ENCODE results near the gene RAB36.

RAB36 gene

DNA sequence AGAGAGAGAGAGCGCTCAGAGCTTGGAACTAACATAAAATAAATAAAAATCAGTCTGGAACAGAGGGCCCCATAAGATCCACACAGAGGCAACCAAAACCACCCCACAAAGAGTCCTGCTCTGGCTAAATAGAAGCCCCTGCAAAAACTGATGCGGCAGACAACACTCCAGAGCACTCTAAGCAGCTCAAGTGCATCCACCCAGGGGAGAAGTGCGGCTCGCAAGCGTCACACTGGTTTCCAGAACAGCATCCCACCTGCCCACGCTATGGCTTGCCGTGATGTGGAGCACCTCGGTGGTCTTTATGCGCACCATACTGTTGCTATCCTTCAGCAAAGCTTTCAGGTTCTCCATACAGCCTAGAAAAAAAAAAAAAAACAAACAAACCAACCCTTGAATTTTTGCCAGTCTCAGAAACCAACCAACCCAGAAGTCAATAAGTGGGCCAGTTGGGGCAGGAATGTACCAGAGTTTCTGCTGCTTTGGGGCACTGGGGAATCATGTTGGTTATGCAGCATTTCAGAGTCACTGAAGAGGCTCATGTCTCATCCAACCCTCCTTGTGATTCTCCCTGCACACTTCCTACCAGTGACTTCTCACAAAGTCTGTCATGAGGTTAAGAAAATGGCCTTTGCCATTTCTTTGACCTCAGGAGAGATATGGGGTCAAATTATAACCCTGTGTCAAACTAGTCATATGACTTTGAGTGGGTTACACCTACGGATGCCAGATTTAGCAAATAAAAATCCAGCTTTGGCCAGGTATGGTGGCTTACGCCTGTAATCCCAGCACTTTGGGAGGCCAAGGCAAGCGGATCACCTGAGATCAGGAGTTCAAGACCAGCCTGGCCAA lies 6.5 kb upstream of the RAB36 start:
- DNase-seq, result no peak

- DNase-seq, result no peak
Observed at GRCh38 chr22:23140385-23140784, 4.9 kb upstream of the RAB36 start.

GRCh38 chr22:23142546-23143105 lies 2.7 kb upstream of the RAB36 start:
- DNase-seq, result no peak

DNA sequence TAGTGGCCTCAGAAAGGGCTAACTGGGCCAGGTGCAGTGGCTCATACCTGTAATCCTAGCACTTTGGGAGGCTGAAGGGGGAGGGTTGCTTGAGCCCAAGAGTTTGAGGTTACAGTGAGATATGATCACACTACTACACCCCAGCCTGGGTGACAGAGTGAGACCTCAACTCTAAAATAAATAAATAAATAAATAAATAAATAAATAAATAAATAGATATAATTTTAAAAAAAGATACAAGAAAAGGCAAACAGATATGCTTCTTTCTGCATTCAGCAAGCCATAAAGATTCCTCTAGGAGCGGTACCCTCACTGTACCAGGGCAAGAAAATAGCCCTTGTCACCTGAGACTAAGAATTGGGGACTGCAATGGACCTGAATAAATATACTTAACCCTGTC lies 2.2 kb upstream of the RAB36 start:
- DNase-seq, result no peak

DNA sequence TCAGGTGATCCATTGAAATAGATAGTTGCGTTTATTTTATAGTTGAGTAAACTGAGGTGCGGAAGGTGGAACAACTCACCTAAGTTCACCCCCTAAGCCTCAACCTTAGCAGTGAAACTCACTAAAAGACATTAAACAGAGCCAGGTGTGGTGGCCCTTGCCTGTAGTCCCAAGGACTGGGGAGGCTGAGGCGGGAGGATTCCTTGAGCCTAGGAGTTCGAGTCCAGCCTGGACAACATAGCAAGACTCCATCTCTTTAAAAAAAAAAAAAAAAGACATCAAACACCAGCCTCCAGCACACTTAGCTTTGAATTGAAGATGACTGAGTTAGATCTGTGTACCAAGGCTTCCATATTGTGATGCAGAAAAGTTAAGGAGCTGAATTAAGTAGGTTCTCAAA lies 845 bp upstream of the RAB36 start:
- no peak for DNase-seq

DNA sequence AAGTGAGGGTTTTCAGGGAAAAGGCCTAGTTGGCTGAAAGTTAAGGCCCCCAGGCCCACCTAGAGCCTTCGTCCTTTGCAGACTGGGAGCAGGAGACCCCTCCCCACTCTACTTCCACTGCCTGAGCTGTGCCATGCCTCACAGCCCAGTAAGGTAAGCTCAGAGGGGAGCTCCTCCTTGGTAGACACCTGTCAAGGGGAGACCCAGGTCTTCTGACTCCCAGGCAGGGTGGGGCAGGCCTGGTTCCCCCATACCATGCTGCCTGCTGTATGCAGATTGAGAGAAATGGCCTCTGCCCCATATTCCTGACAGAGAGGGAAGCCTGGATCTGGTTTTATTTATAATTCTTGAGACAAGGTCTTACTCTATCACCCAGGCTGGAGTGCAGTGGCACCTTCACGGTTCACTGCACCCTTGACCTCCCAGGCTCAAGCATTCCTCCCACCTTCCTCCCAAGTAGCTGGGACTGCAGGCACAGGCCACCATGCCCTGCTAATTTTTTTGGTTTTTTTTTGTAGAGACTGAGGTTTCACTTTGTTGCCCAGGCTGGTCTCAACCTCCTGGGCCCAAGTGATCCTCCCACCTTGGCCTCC lies 697 bp downstream of the RAB36 start:
- DNase-seq, result no peak

DNA sequence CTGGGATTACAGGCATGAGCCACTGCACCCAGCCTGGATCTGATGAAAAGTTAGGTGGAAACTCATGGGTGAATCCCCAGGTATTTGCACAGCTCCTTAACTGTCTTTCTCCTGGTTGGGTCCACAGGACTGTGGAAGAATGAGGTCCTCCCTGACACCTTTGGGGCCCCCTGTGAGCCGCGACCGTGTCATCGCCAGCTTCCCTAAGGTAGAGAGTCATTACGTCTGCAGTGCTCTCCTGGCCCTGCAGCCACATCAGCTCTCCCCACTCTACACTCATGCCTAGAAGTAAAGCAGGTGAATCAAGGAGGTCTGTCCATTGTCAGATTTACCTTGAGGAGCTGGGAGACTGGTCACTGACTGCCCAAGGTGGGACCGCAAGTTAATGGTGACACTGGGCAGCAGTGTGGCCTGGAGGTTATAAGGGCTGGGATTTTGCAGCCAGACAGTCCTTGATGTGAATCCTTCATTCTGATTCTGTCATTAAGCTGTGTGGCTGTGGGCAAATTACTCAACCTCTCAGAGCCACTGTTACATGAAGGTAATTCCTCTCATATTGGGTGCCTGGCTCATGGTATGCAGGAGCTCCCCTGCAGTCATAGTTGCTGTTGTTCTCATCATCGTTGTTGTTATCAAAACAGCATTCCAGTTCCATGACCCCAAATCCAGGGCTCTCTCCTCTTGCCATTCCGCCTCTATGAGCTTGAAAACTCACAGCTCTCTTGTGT lies 1.4 kb downstream of the RAB36 start:
- DNase-seq, result no peak

GRCh38 chr22:23147617-23148387 lies 2.5 kb downstream of the RAB36 start:
- no peak for DNase-seq

- DNase-seq, result no peak
Observed at GRCh38 chr22:23149743-23150238, 4.5 kb downstream of the RAB36 start.

DNA sequence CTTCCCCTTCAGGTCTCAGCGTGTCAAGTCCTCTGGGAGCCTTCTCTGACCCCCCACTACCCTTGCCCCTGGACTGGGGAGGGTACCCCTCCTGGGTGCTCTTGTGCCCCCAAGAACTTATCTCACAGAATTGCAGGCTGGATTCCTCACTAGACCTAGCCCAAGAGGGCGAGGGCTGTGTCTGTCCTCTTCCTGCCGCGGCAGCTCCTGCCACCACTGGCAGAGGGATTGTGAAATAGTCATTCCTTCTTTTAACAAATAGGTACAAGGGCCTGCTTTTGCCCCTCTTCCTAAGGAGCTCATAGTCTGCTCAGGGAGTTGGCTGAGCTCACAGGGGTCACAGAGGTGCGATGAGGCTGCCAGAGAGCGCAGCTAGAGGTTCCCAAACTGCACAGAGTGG lies 5.5 kb downstream of the RAB36 start:
- no peak for DNase-seq

DNA sequence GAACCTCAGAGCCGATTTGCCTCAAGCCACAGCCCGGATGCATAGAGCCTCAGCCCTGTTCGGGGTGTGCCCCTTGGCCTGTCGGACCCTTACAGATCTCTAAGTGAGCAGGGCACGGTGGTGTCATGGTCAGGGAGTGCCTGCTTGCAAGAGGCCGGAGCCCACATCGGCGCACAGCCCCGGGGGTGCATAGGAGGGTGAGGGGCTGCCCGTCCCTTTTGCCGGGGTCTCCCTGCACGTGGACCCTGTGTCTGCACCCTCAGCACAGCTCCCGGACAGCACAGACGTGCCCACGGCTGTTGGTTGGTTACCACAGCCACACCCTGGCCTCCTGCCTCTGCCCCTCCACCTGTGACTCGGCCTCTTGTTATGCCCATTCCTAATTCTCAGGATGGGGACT lies 6.5 kb downstream of the RAB36 start:
- no peak for DNase-seq

- DNase-seq, result no peak
Observed at GRCh38 chr22:23152238-23153114, 7.2 kb downstream of the RAB36 start.

DNA sequence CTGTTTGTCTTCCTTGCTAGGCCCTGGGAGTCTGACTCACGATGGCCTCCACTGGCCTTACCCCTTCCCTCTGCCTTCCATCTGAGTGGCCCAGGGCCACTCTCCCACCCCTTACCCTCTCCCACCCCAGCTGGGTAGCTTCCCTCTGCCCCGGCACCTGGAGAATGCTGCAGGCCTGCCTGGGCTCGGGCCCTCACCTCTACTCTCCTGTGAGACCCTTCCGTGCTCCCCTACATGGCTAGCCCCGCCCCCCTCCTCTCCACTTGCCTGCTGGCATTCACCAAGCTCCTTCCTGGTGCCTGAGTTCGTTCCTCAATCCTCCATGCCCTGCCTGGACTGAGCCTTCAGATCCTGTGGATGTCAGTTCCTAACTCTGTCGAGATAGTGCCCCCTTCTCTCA lies 8.7 kb downstream of the RAB36 start:
- no peak for DNase-seq

GRCh38 chr22:23154461-23154860 lies 9.2 kb downstream of the RAB36 start:
- no peak for DNase-seq

GRCh38 chr22:23155143-23155542 lies 9.9 kb downstream of the RAB36 start:
- DNase-seq, result no peak

- no peak for DNase-seq
Observed at GRCh38 chr22:23155831-23156230, 10.6 kb downstream of the RAB36 start.

DNA sequence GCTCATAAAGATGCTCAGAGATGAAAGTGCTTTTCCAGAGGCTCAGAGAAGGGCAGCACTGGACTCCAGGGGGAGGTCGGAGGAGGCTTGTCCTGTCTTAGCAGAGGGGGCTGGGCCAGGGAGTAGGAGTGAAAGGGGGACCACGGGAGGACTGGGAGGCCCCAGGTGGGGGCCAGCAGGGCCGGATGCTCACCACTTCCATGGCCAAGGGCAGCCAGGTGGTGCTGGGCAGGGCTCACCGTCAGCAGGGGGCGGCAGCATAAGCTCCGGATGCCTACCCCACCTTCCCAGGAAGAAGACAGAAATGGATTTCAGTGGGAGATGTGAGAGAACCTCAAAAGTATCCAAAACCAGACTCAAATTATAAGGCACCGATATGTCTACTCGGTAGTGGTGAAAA lies 11.0 kb downstream of the RAB36 start:
- DNase-seq, result no peak

DNA sequence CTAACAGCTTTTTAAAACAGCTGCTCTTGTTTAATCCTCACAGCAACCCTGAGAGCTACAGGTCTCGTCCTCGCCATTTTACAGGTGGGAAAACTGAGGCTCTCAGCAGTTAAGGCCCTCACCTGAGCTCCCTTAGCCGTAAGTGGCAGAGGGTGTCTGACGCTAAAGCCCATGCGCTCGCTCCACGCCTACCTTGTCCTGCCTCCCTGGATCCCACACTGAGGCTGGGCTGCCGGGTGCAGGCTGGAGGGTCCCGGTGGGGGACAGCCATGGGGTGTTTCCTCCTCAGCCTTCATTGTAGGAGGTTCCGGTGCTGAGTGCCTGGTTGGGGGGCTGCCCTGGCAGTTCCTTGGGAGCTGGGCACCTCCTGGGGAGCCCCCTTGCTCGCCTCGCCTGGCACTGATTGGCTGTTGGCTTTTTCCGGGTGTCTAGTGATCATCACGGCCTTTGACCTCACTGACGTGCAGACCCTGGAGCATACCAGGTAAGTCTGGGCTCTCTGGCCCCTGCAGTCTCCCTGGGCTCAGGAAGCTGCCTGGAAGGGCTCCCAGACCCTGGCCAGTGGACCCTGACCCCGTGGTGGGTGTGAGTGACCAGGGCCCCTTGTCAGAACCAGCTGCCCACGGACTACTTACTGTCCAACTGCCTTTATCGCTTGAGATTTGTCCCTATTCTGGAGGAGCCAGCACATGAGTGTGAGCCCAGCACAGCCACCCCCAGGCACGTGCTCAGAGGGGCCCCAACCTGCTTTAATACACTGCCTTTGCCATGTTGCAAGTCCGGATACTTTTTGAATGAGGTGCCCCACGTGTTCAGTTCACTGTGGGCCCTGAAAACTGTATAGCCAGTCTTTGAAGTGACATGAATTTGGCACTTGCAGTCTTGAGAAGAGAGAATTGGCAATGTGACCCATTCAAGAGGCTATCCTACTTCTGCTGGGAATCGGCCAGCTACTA lies 12.6 kb downstream of the RAB36 start:
- DNase-seq, result no peak

DNA sequence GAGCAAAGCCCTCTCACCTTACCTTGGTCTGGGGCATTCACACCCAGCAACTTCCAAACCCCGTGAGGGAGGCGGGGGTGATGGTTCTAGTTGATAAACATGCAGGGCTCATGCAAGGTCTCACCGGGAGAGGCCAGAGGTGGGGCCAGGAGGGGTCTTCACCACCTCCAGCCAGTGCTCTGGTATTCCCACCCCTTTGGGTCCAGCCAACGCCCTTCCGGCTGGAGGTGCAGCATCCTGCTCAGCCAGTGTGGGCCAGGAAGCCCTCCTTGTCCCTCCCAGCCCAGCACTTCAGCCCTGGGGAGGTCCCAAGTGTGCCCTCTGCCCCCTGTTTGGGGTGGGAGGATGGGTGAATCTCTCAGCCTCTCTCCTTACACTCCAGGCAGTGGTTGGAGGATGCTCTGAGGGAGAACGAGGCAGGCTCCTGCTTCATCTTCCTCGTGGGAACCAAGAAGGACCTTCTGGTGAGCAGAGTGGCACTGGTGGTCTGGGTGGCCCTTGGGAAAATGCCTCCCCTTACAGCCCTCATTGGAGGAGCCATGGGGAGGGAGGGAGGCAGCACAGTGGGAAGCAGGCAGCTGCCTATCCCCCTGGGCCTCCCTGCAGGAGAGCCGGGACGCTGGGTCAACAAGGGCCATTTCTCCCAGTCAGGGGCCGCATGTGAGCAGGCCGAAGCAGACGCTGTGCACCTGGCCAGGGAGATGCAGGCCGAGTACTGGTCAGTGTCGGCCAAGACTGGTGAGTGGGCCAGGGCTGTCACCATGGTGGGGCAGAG lies 13.4 kb downstream of the RAB36 start:
- no peak for DNase-seq

- no peak for DNase-seq
Observed at GRCh38 chr22:23159291-23159630, 14.0 kb downstream of the RAB36 start.

All from activated naive CD4-positive, alpha-beta T cell treated with Interleukin-2 at 50 U/mL for 16 hours (primary cell).